ENCODE data around the gene SLC36A4. TPM values are rescaled to one million over a fixed set of nuclear protein-coding genes. Genes with fewer than 3 reads are reported as not detected.
"Not testable (repeated sequence)": the region's sequence is repeated elsewhere in the genome, so short reads cannot be mapped to it uniquely, and the experiment has no call there.

SLC36A4 gene
- 8.2 TPM for total RNA-seq

DNA sequence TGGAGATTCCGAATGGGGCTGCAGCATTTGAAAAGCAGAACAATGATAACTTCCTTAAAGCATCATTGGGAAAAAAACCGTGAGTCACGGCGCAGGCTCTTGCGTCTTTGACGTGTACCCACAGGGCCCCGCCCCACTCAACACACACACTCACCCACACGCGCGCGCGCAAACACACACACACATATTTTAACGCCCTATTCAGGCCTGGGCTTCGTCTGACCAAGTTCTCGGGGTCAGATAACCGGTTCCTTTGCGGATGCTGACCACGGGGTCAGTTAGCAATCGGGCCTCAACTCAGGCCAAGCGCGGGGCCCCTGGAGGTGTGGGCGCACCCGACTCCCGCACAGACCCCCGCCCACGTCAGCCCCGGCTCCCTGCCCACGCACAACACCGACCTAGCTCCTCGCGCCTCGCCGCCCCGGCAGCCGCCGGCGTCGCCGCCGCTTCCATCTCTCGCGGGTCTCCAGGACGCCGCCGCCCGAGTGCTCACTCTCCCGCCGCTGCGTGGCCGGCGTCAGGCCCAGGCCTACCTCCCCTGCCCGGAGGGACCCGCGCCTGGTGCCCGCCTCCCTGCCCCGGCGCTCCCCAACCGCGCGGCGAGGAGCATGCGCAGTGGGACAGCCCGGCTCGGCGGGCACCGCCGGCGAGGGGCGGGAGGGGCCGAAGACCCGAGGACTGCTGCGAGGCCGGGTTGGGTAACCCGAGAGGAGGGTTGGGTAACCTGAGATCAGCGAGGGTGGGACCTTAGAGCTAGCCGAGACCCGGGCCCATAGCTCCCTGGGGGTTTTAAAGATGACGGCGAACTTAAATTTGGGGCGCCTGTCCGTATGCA, at the start of gene SLC36A4:
SLC36A4 (minus strand) TSS at position 612 of the 835 bp plus-strand sequence; CDS start at position 453, 159 bp downstream.
- peak; percentile 93 for DNase-seq (ENCODE audit: low spot score)

DNA sequence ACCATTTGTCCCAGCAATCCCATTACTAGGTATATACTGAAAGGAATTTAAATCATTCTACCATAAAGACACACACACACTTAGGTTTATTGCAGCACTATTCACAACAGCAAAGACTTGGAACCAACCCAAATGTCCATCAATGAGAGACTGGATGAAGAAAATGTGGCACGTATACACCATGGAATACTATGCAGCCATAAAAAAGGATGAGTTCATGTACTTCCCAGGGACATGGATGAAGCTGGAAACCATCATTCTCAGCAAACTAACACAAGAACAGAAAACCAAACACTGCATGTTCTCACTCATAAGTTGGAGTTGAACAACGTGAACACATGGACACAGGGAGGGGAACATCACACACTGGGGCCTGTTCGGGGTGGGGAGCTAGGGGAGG, 49.0 kb upstream of the SLC36A4 start:
- DNase-seq (ENCODE audit: low spot score) = not testable (repeated sequence)

DNA sequence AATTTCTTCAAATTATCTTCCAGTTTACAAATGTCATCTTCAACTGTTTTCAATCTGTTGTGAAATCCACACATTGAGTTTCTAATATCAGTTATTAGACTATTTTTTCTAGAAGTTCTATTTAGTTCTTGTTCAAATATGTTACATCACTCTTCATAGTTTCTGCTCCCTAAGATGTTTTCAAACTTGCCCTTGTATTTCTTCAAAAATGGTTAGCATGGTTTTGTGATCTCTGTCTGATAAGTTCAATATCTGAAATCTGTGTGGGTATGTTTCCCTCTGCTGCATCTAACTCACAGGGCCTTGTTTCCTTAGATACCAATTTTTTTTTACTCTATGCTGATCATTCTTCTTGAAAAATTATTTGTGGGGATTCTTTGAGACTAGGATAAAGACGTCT, 46.2 kb upstream of the SLC36A4 start:
- no peak for DNase-seq (ENCODE audit: low spot score)

DNA sequence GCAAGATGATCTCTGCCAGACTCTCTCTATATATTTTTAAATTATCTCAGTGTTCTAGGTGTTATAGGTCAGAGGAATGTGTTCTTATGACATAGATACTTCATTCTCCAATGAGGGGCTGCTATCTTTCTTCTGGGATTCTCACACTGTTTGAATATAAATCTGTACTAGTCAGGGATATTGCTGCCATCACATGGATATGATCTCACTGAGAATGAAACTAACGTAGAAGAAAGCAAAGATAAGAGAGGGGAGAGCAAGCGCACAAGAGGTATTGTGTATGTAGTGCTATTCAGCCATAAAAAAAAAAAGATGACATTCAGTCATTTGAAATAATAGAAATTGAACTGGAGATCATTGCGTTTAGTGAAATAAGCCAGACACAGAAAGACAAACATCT, 42.2 kb upstream of the SLC36A4 start:
- DNase-seq (ENCODE audit: low spot score) = no peak

DNA sequence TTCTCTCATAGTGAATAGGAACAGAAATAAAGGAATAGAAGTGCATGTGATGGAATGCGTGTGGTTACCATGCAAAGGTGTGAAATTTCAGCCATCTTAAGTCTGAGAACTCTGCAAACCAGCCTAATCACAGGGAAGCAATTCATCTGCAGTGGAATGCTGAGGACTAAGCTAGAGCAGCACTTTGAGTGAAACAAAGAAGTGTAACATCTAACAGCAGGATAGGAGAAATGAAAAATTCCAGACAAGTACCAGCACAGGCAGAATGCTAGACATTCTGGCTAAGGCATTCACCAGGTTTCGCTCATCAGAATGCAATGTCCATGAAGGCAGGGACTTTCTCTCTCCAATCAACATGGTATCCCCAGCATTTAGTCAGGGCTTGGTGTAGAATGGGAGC, 41.2 kb upstream of the SLC36A4 start:
- DNase-seq (ENCODE audit: low spot score) = no peak

DNA sequence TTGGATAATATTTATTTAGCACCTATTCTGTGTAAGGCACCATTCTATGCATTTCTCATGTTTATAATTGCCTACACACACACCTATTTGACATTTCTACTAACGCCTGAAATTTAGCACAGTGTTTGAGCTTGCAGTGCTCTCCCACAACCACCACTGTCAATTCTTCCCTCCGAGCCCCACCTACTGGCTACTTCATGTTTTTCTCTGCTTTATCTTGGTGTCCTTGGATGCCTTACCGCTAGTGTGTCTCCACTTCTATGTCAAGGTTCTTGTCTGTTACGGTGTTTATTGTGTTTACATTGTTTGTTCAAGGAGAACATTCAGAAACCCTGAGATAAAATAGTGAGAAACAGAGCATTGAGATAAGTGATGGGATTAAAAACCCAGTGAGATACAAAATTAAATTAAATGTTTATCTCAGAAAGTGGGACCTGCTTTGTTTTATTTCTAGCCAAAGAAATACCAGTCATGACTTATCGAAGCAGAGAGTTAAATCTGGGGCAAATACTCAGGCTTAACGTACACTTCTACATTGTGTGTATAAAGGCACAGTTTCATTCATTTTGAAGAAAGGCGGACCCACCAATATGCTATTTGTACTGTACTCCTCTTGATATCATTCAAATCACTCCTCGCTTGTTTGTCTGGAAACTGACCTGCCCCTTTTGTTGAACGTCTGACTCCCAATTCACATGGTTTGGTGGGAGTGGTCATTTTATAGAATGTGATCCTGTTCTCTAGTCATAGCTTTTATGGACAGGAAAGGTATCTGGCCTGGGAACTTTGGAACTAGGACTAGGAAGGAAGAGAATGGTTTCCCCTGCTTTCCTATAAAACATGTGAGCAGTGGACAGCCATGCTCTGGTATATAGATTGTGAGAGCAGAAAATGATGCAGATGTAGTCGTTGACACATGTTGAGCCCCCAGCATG, 39.2 kb upstream of the SLC36A4 start:
- peak; percentile 31 for DNase-seq (ENCODE audit: low spot score)

DNA sequence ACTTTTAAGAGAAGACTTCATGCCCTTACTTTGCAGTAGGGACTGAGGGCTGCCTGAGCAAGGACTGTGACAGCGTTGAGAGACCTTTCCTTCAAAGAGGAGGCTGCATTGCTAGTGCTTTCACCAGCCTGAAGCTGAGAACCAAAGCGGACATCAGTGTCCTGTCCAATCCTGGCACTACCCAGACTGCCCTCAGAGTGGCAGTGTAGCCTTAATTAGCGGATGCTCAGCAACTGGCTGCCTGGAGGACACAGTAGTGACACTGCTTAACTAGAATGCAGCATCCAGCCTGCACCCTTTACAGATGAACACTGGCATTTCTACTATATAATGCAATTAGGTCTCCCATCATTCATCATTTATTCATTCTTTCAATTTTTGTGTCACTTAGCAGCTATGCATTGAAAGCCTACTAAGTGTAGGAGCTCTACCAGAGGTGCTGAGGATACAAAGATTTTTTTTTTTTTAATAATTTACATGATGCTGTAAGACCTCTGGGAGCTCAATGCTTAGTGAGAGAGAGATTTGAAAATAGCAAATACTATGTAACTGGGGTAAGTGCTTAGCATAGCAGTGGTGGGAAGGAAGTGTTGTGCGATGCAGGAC, 36.9 kb upstream of the SLC36A4 start:
- peak; percentile 83 for DNase-seq (ENCODE audit: low spot score)

DNA sequence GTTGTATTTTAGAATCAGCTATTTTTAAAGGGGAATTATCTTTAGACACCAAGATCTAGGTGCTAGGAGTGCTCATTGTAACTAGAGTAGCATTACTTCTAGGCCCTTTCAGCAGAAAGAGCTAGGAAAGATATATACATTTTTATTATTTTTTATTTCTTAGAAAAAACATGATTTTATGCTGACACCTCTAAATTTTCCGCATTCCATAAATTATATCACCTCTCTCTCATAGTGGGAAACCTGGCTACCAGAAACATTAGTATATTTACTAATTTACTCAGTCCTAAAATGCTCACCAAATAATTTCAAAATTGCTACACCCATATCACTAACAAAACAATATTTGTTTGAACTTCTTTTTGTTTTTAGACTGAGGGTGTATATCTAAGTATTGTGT, 32.1 kb upstream of the SLC36A4 start:
- DNase-seq (ENCODE audit: low spot score) = no peak

DNA sequence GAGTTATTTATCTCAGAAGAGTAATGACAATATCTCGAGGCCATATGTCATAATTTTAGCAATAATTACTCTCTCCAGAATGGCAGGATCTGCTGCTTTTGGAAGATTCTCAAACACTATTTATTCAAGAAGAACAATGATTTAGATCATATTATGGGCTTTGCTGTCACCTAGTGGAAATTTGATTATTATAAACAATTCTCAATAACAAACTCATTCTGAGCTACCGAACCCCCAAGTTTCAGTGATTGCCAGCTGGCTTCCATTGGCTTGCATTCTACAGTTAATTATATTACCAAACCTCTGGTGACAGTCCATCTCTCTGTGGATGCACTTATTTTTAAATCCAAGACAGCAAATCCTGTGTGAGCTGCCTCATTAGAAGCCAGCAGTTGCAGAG, 27.9 kb upstream of the SLC36A4 start:
- DNase-seq (ENCODE audit: low spot score) = no peak

DNA sequence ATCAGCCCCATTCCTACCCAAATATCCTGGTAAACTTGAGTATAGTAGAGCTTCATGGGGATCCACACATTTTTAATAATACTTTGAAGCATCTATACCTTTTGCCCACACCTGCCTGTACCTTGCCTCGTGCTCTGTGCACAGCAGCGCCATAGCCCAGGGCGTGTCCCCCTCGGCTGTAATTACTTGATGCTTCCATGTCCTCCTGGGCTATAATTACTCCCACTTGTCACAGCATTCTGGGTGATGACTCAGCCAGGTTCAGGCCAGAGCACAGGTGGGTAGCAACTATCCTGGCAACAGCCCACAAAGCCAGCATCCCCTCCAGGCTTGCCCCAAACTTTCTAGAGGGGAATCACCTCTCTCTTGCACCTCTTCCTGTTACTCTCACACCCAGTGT, 23.7 kb upstream of the SLC36A4 start:
- no peak for DNase-seq (ENCODE audit: low spot score)

DNA sequence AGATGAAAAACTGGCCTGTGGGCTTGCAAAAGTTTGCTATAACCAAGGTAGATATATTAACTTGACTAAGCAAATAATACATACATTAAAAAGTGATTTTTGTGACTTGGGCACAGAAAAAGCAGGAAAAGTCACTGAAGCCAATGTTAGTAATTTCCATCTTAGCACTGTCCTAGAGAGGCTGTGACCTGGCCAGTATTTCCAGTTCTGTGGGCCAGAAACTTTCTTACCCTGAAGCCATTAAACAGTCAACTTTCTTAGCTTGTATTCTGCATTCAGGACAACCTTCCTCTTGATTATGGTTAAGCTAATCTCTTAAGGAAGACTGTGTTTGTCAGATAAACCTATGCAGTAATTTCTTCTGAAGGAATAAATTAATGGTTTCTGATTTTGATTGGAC, 22.3 kb upstream of the SLC36A4 start:
- DNase-seq (ENCODE audit: low spot score) = no peak

DNA sequence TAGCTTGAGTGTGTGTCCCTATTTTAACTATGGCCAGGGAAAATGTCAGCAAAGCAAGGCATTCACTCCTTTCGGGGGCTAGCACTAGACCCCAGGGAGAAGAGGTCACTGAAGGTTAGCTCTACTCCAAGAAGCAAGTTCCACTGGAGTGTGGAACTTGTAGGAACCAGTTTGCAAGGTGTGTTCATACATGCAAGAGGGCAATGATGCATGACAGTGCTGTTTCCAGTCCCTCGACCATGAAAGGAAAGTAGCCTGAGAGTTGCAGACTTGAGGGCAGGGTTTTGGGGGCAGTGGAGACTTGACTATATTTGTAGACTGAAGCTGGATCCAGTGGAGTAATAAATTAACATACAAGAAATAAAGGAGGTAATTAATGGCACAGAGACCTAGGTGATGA, 21.6 kb upstream of the SLC36A4 start:
- DNase-seq (ENCODE audit: low spot score) = no peak

DNA sequence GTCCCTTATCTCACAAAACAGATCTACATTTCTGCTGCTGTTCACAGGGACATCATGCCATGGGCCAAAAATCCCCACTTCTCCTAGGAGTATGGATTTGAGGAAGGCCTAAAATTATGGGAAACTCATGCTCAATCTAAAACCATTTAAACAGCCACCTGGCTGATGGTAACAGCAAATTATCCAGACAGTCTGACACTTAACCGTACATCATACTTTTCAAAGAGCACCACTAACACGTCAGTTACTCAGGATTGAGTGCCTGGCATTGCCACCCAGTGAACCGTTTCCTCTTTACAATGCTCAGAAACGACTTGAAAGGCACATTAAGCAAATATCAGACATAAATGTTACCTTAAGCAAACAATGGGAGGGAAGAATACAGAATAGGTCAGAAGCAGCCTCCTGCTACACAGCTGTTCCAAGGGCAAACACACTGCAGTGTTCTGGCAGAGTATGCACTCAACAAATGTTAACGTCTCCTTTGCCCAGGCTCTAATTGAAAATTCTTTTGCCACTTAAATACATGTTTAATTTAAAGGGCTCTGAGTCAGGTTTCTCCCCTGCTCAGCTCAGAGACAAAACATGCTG, 18.8 kb upstream of the SLC36A4 start:
- no peak for DNase-seq (ENCODE audit: low spot score)

DNA sequence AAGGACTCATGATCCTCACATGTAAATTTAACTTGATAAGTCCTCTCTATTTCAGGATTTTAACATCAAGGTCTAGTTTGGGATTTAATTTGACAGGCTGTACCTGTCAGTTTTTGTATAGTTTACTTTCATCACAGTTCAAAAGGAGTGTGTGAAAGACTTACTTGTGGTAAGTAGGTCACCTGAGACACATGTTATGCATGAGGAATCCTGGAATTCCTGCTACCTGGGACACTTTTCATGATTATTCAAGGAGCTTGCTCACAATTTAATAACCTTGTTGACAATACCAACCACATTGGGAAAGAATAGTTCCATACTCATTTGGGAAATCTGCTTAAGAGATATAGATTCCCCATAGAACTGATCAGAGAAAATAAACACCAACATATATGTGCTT, 15.8 kb upstream of the SLC36A4 start:
- DNase-seq (ENCODE audit: low spot score) = no peak

DNA sequence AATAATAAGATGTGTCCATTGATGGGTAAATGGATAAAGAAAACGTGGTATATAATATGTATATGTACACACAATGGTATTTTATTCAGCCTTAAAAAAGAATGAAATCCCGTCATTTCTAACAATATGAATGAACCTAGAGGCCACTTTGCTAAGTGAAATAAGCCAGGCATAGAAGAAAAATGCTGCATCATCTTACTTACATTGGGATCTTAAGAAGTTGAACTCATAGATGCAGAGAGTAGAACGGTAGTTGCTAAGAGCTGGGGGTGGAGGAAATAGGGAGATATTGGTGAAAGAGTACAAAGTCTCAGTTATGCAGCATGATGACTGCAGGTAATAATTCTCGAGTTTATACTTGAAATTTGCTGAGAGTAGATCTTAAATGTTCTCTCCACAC, 14.3 kb upstream of the SLC36A4 start:
- no peak for DNase-seq (ENCODE audit: low spot score)

DNA sequence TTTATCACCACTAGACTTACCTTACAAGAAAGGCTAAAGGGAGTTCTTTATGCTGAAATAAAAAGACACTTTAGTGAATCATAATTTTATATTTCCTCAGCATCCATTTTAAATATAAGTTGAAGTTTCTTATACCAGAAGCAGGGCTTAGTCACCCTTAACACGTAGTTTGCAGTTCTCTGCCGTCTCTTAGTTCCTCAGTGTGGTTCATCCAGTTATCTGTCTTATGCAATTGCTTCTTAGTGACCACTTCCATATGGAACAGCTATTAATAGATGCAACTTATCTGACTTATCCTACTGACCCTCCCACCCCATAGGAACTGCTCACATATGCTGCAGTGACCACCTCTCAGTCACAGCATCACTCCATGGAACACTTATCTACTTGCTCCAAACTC, 11.7 kb upstream of the SLC36A4 start:
- DNase-seq (ENCODE audit: low spot score) = no peak

DNA sequence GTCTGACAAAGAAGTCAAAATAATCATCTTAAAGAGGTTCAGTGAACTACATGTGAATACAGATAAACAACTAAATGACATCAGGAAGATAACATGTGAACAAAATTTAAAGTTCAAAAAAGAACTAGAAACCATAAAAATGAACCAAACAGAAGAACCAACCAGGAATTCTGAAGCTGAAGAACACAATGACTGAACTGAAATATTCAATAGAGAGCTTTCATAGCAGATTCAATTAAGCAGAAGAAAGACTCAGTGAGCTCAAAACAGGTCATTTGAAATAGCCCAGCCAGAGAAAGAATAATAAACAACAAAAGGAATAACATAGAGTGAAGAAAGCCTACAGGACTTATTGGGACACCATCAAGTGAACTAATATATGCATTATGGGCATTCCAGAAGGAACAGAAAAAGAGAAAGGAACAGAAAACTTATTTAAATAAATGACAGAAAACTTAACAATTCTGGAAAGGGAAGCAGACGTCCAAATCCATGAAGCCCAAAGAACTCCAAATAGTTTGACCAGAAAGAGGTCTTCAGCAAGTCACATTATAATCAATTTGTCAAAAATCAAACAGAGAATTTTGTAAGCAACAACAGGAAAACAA, 11.0 kb upstream of the SLC36A4 start:
- no peak for DNase-seq (ENCODE audit: low spot score)

DNA sequence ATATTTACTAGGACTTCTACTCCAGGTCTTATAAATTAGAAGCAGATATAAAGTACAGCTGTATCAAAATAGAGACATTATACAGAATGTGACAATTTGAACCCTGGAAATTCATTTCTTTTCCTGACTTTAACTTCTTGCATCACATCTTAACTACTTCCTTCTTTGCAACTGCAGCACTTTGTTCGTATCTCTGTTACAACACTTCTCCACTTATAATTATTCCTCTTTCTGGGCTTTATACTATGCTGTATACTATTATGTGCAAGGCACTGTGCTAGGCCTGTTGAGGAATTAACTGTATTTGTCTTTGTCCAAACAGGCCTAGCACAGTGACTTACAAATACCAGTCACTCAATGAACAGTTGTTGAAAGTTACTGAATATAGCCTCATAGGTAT, 1.8 kb upstream of the SLC36A4 start:
- DNase-seq (ENCODE audit: low spot score) = no peak

DNA sequence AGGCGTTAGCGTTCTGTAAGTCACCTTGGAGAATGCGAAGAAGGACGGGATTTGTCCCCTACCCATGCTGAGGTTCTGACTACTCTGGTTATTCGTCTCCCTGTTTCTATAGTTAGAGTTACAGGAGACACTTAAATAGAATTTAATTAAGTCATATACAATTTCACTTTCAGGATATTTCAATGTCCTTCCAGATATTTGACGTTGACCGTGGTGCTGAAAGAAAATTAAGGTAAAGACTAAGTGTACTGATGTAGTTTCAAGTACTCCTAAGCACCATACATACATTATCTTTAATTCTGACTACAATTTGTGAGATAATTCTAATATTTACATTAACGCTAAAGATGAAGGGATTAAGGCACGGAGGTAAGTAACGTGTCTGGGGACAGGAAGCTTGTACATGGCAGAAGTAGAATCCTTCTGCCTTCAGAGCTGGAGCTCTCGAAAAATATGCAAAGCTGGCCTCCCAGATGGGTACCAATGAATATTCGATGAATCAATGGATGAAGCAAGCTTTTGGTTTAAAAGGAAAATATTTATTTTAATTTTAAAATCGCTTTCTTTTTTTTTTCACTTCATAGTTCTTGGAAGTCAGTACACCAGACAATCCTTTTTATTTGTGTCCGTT, 539 bp upstream of the SLC36A4 start:
- DNase-seq (ENCODE audit: low spot score) = no peak

DNA sequence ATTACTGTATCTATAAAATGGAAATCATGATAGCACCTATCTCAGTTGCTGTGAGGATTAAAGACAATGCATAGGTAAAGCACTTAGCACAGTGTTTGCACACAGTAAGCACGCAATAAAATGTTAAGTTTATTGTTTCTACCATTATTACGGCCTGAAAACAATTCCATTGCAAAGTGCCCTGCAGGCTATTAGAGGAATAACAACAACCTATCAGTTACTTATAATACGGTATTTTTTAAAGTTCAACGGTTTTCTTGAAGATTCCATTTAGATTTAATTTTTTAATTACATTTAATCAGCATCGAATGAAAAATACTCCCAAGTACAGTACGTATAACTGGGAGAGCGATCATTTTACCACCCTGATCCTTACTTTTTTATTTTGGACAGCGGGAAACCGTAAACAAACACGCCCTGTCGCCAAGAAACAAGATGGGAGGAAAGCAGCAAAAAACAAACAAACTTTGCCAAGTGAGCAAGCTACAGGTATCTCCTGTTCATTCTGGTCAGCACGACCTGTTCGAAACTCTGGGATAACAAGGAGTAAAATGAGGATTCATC, 893 bp downstream of the SLC36A4 start:
- no peak for DNase-seq (ENCODE audit: low spot score)
